ENCODE measurements around the gene TSSK6. TPM values are rescaled to one million over a fixed set of nuclear protein-coding genes. Genes with fewer than 3 reads are reported as not detected.

TSSK6 gene
- total and polyA plus RNA-seq, 2 experiments from 2014 or later, result 0.63 to 4.9 TPM

DNA sequence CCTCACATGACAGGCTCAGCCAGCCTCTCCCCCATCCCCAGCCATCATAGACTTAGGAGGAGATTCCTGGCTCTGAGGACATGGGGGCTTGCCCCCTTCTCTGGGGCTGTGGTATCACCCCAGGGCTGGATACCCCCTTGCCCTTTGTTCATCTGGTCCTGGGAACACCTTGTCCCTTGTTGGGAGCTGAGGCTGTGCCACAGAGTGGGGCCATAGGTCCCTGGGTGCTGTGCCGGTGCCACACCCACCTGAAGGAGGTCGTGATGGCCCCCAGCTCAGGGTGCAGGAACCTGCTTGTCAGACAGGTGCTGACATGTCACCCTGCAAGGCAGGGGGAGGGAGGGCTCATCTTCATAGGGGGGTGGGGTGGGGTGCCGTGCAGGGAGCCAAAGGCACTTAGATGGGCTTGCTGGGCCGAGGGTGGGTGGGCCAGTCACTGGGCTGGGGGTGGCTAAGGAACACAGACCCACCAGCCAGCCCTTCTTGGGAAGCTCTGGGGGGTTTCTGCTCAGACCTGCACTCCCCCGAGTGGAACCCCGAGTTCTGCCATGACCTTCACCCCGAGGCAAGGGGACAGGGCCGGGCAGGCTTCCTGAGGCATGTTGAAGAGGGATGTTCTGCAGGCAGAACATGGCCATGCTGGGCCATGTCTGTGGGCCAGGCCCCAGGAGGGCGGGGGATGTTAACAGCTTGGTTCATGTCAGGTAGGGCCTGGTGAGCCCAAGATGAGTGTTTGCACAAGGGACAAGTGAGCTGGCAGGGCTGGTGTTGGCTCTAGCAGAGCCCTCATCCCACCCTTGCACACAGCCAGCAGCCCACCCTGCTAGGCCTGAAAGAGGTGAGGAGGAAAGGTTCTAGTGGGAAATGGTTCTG lies 28.0 kb downstream of the TSSK6 start:
- H3K27ac ChIP-seq (ENCODE audit: low read depth), result peak overlapping the region; percentile 92

DNA sequence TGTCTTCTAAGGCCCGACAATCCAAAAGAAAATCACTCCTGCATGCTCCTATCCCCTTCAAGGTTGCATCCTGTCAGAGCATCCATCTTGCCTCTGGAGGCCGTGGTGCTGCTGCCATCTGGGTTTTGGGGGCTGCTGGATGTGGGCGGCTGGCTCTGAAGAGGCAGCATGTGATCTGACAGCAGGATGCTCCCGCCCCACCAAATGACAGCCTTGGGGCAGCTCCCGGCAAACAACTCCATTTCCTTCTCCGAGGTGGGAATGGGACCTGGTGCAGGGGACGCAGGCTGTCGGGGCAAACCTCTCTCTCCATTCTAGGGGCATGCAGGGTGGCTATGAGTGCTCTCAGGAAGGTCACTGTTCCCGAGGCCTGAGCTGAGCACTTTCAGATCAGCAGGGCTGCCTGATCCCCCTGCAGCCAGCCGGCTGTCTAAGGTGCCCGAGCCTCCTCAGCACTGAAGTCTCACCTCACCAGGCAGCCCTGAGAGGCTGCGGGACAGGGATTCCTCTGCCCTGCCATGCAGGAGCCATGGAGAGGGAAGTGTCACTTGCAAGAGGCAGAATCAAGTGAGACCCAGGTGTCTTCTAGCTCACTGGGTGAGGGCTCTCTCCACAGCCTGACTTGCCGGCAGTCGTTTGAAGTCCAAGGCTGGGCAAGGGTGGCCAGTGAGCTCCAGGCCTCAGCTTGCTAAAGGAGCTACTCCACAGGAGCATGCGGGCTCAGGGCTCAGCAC lies 28.8 kb downstream of the TSSK6 start:
- peaks cover 21% of the 10 kb centered on the region for H3K36me3 Mint-ChIP-seq (ENCODE audit: low read depth)
- Histone ChIP-seq H3K4me3 (no peak overlapping the region), H3K27ac (ENCODE audit: low read depth) (peak overlapping the region; percentile 66; the same call in 1 of the 2 replicates), H4K20me1 (replicated peaks; ENCODE audit: insufficient read depth) (peaks cover 27% of the 10 kb centered on the region), H3K9me2 (ENCODE audit: insufficient read depth) (no peaks in the 10 kb centered on the region), H3K4me1 (ENCODE audit: insufficient read depth) (peaks cover 32% of the 10 kb centered on the region), H3K4me2 (no peak overlapping the region), H3K36me3 (ENCODE audit: insufficient read depth) (no peaks in the 10 kb centered on the region), H3K27me3 (ENCODE audit: insufficient read depth) (no peaks in the 10 kb centered on the region), H3F3A (replicated peaks; ENCODE audit: low read depth) (peaks cover 26% of the 10 kb centered on the region), H2AFZ (no peak overlapping the region), H3K79me2 (replicated peaks; ENCODE audit: insufficient read depth) (peaks cover 65% of the 10 kb centered on the region)
- ATAC-seq, result no peak
- H3K9me3 Mint-ChIP-seq, result no peaks in the 10 kb centered on the region
- H3K4me3 Mint-ChIP-seq, result no peak overlapping the region
- peaks cover 67% of the 10 kb centered on the region for H3K4me1 Mint-ChIP-seq
- no peak for DNase-seq (ENCODE audit: low spot score)
- peaks cover 17% of the 10 kb centered on the region for H3K27me3 Mint-ChIP-seq (ENCODE audit: insufficient read depth, low read depth, poor library complexity)
- peak overlapping the region; percentile 73 for H3K27ac Mint-ChIP-seq
- no peak for TF ChIP-seq EZH2 (IDR thresholded peaks at IDR 0.05; ENCODE audit: low read depth, unreplicated experiment)

More for the DNA sequence above, 28.0 kb downstream of the TSSK6 start:
- Histone ChIP-seq H3K27me3 (ENCODE audit: insufficient read depth) (no peaks in the 10 kb centered on the region), H4K20me1 (replicated peaks; ENCODE audit: insufficient read depth) (peaks cover 24% of the 10 kb centered on the region), H3K79me2 (replicated peaks; ENCODE audit: insufficient read depth) (peaks cover 64% of the 10 kb centered on the region), H3K4me2 (peak overlapping the region; percentile 22; the same call in 1 of the 2 replicates), H3K9me2 (ENCODE audit: insufficient read depth) (no peaks in the 10 kb centered on the region), H3K4me3 (no peak overlapping the region), H3F3A (replicated peaks; ENCODE audit: low read depth) (peaks cover 26% of the 10 kb centered on the region), H3K4me1 (ENCODE audit: insufficient read depth) (peaks cover 32% of the 10 kb centered on the region), H2AFZ (no peak overlapping the region), H3K36me3 (ENCODE audit: insufficient read depth) (no peaks in the 10 kb centered on the region)
- H3K36me3 Mint-ChIP-seq (ENCODE audit: low read depth), result peaks cover 22% of the 10 kb centered on the region
- H3K4me1 Mint-ChIP-seq, result peaks cover 65% of the 10 kb centered on the region
- no peak overlapping the region for H3K4me3 Mint-ChIP-seq
- TF ChIP-seq POLR2AphosphoS5 (IDR thresholded peaks at IDR 0.05; ENCODE audit: low read depth) (no peak), NANOG (IDR thresholded peaks at IDR 0.05; ENCODE audit: borderline replicate concordance) (no peak), ZNF114 (CRISPR knock-in tag; IDR thresholded peaks at IDR 0.05) (no peak), ZNF331 (CRISPR knock-in tag; IDR thresholded peaks at IDR 0.05; ENCODE audit: low read depth) (no peak), EZH2 (IDR thresholded peaks at IDR 0.05; ENCODE audit: low read depth, unreplicated experiment) (no peak), JUNB (IDR thresholded peaks at IDR 0.05; ENCODE audit: unreplicated experiment) (no peak), CREB1 (CRISPR knock-in tag; IDR thresholded peaks at IDR 0.05; ENCODE audit: low read depth) (no peak)
- TF ChIP-seq, protein P1, sequence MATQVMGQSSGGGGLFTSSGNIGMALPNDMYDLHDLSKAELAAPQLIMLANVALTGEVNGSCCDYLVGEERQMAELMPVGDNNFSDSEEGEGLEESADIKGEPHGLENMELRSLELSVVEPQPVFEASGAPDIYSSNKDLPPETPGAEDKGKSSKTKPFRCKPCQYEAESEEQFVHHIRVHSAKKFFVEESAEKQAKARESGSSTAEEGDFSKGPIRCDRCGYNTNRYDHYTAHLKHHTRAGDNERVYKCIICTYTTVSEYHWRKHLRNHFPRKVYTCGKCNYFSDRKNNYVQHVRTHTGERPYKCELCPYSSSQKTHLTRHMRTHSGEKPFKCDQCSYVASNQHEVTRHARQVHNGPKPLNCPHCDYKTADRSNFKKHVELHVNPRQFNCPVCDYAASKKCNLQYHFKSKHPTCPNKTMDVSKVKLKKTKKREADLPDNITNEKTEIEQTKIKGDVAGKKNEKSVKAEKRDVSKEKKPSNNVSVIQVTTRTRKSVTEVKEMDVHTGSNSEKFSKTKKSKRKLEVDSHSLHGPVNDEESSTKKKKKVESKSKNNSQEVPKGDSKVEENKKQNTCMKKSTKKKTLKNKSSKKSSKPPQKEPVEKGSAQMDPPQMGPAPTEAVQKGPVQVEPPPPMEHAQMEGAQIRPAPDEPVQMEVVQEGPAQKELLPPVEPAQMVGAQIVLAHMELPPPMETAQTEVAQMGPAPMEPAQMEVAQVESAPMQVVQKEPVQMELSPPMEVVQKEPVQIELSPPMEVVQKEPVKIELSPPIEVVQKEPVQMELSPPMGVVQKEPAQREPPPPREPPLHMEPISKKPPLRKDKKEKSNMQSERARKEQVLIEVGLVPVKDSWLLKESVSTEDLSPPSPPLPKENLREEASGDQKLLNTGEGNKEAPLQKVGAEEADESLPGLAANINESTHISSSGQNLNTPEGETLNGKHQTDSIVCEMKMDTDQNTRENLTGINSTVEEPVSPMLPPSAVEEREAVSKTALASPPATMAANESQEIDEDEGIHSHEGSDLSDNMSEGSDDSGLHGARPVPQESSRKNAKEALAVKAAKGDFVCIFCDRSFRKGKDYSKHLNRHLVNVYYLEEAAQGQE (IDR thresholded peaks at IDR 0.05; ENCODE audit: unreplicated experiment), result no peak
- TF ChIP-seq, protein P2, sequence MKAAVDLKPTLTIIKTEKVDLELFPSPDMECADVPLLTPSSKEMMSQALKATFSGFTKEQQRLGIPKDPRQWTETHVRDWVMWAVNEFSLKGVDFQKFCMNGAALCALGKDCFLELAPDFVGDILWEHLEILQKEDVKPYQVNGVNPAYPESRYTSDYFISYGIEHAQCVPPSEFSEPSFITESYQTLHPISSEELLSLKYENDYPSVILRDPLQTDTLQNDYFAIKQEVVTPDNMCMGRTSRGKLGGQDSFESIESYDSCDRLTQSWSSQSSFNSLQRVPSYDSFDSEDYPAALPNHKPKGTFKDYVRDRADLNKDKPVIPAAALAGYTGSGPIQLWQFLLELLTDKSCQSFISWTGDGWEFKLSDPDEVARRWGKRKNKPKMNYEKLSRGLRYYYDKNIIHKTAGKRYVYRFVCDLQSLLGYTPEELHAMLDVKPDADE (IDR thresholded peaks at IDR 0.05), result no peak
- DNase-seq (ENCODE audit: low spot score) (no peak), ATAC-seq (no peak)
- peak overlapping the region; percentile 99 for H3K27ac Mint-ChIP-seq
- H3K27me3 Mint-ChIP-seq (ENCODE audit: insufficient read depth, low read depth, poor library complexity), result peaks cover 17% of the 10 kb centered on the region
- H3K9me3 Mint-ChIP-seq, result no peaks in the 10 kb centered on the region

Data from GM23338 (cell line).